Measurements from ENCODE around the gene HELZ.

Gene HELZ

GRCh38 chr17:67216578-67217320 lies 28.2 kb downstream of the HELZ start:
- 94% methylated on average over 10 of the region's 10 CpGs for WGBS, 2 experiments
- H3K27me3 ChIP-seq (ENCODE audit: control insufficient read depth, insufficient read depth, low read length, poor library complexity, severe bottlenecking): no peaks in the 10 kb centered on the region
- no peak overlapping the region for H3K27ac ChIP-seq (ENCODE audit: insufficient read depth, low read depth, low read length, poor library complexity, severe bottlenecking)
- H3K9me3 ChIP-seq (ENCODE audit: control insufficient read depth, low read length): no peaks in the 10 kb centered on the region
- H3K36me3 ChIP-seq (ENCODE audit: control insufficient read depth, insufficient read depth, low read length): peaks cover 15% of the 10 kb centered on the region
- no peak overlapping the region for H3K4me3 ChIP-seq (ENCODE audit: insufficient read depth, low read depth, low read length)
- H3K4me1 ChIP-seq (ENCODE audit: control insufficient read depth, insufficient read depth, low read length): no peaks in the 10 kb centered on the region

- Histone ChIP-seq H3K27me3 (ENCODE audit: control insufficient read depth, insufficient read depth, low read length, poor library complexity, severe bottlenecking) (no peaks in the 10 kb centered on the region), H3K36me3 (ENCODE audit: control insufficient read depth, insufficient read depth, low read length) (peaks cover 15% of the 10 kb centered on the region), H3K9me3 (ENCODE audit: control insufficient read depth, low read length) (no peaks in the 10 kb centered on the region), H3K4me3 (ENCODE audit: insufficient read depth, low read depth, low read length) (no peak overlapping the region), H3K4me1 (ENCODE audit: control insufficient read depth, insufficient read depth, low read length) (no peaks in the 10 kb centered on the region), H3K27ac (ENCODE audit: insufficient read depth, low read depth, low read length, poor library complexity, severe bottlenecking) (no peak overlapping the region)
- 93 to 95% methylated on average over 7 of the region's 7 CpGs for WGBS, 2 experiments
These were observed 29.0 kb downstream of the HELZ start for GRCh38 chr17:67215991-67216421.

DNA sequence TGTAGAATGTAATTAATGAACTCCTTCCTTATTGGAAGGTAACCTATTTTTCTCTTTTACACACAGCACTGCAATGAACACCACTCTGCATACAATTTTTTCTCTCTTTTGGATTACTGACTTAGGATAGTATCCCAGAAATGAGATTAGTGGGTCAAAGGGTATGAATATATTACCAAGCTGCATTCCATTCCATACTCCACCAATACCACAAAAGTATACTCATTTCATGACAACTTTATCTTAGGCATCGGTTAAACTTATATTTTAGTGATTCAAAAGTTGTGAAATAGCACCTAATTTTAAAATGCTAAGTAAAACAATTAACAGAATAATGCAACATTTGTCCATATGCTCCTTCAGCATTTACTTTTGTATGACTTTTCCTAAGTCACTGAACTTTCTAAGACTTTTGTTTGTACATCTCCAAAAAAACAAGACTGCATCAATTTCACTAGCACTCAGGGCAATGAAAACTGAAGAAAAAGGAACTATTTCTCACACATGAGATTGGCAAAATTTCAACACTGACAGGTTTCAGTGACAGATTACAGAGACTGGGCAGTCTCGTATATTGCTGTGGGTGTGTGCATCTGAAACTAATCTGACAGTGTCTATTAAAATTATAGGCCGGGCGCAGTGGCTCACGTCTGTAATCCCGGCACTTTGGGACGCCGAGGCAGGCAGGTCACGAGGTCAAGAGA lies 32.1 kb downstream of the HELZ start:
- WGBS, 2 experiments: 90 to 96% methylated on average over 8 to 9 of the region's 9 CpGs
- Histone ChIP-seq H3K27ac (ENCODE audit: insufficient read depth, low read depth, low read length, poor library complexity, severe bottlenecking) (no peak overlapping the region), H3K27me3 (ENCODE audit: control insufficient read depth, insufficient read depth, low read length, poor library complexity, severe bottlenecking) (no peaks in the 10 kb centered on the region), H3K36me3 (ENCODE audit: control insufficient read depth, insufficient read depth, low read length) (peaks cover 11% of the 10 kb centered on the region), H3K4me1 (ENCODE audit: control insufficient read depth, insufficient read depth, low read length) (no peaks in the 10 kb centered on the region), H3K9me3 (ENCODE audit: control insufficient read depth, low read length) (no peaks in the 10 kb centered on the region), H3K4me3 (ENCODE audit: insufficient read depth, low read depth, low read length) (no peak overlapping the region)

DNA sequence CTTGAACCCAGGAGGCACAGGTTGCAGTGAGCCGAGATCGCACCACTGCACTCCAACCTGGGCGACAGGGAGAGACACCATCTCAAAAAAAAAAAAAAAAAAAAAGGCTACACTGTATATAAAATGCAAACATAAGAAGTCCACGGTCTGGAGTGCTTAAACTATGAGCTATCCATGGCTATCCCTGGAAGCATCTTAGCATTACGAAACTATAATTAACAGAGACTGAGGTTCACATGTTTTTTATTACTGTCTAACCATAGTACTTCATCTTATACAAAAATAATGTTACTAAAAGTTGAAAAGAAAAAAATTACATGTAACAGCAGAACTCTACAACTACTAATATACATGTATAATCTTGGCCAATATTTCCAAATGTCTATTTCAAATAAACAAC lies 32.8 kb downstream of the HELZ start:
- Histone ChIP-seq H3K4me1 (ENCODE audit: control insufficient read depth, insufficient read depth, low read length) (no peaks in the 10 kb centered on the region), H3K4me3 (ENCODE audit: insufficient read depth, low read depth, low read length) (no peak overlapping the region), H3K9me3 (ENCODE audit: control insufficient read depth, low read length) (no peaks in the 10 kb centered on the region), H3K36me3 (ENCODE audit: control insufficient read depth, insufficient read depth, low read length) (peaks cover 11% of the 10 kb centered on the region), H3K27me3 (ENCODE audit: control insufficient read depth, insufficient read depth, low read length, poor library complexity, severe bottlenecking) (no peaks in the 10 kb centered on the region), H3K27ac (ENCODE audit: insufficient read depth, low read depth, low read length, poor library complexity, severe bottlenecking) (no peak overlapping the region)
- WGBS, 2 experiments: 95 to 100% methylated on average over 4 of the region's 5 CpGs

GRCh38 chr17:67211742-67212141 lies 33.3 kb downstream of the HELZ start:
- no peaks in the 10 kb centered on the region for H3K9me3 ChIP-seq (ENCODE audit: control insufficient read depth, low read length)
- no peak overlapping the region for H3K4me3 ChIP-seq (ENCODE audit: insufficient read depth, low read depth, low read length)
- no peaks in the 10 kb centered on the region for H3K4me1 ChIP-seq (ENCODE audit: control insufficient read depth, insufficient read depth, low read length)
- H3K27me3 ChIP-seq (ENCODE audit: control insufficient read depth, insufficient read depth, low read length, poor library complexity, severe bottlenecking): no peaks in the 10 kb centered on the region
- no peak overlapping the region for H3K27ac ChIP-seq (ENCODE audit: insufficient read depth, low read depth, low read length, poor library complexity, severe bottlenecking)
- WGBS, 2 experiments: 92 to 94% methylated on average over 5 of the region's 5 CpGs
- H3K36me3 ChIP-seq (ENCODE audit: control insufficient read depth, insufficient read depth, low read length): peaks cover 11% of the 10 kb centered on the region

- Histone ChIP-seq H3K36me3 (ENCODE audit: control insufficient read depth, insufficient read depth, low read length) (peaks cover 11% of the 10 kb centered on the region), H3K4me1 (ENCODE audit: control insufficient read depth, insufficient read depth, low read length) (no peaks in the 10 kb centered on the region), H3K4me3 (ENCODE audit: insufficient read depth, low read depth, low read length) (no peak overlapping the region), H3K27ac (ENCODE audit: insufficient read depth, low read depth, low read length, poor library complexity, severe bottlenecking) (no peak overlapping the region), H3K9me3 (ENCODE audit: control insufficient read depth, low read length) (no peaks in the 10 kb centered on the region), H3K27me3 (ENCODE audit: control insufficient read depth, insufficient read depth, low read length, poor library complexity, severe bottlenecking) (no peaks in the 10 kb centered on the region)
- WGBS, 2 experiments: 93 to 95% methylated on average over 2 of the region's 2 CpGs
These were observed 34.1 kb downstream of the HELZ start for GRCh38 chr17:67210915-67211314.

DNA sequence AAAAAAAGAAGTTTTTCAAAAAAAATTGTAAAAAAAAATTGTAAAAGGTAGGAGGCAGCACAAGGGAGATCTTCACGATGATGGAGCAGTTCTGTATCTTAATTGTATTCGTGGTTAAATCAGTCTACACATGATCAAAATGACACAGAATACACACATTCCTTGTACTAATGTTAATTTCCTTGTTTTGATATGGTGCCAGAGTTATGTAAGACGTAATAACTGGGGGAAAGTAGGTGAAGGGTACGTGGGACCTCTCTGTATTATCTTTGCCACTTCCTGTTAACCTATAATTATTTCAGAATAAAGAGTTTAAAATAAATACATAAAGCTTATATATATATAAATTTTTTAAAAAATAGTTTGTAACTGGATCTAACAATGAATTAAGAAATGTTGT lies 36.8 kb downstream of the HELZ start:
- H3K4me1 ChIP-seq (ENCODE audit: control insufficient read depth, insufficient read depth, low read length): no peaks in the 10 kb centered on the region
- WGBS, 2 experiments: 100% methylated on average over 1 to 2 of the region's 4 CpGs
- H3K27me3 ChIP-seq (ENCODE audit: control insufficient read depth, insufficient read depth, low read length, poor library complexity, severe bottlenecking): no peaks in the 10 kb centered on the region
- H3K9me3 ChIP-seq (ENCODE audit: control insufficient read depth, low read length): no peaks in the 10 kb centered on the region
- H3K4me3 ChIP-seq (ENCODE audit: insufficient read depth, low read depth, low read length): no peak overlapping the region
- H3K27ac ChIP-seq (ENCODE audit: insufficient read depth, low read depth, low read length, poor library complexity, severe bottlenecking): no peak overlapping the region
- H3K36me3 ChIP-seq (ENCODE audit: control insufficient read depth, insufficient read depth, low read length): no peaks in the 10 kb centered on the region

GRCh38 chr17:67203818-67204217 lies 41.2 kb downstream of the HELZ start:
- no peaks in the 10 kb centered on the region for H3K4me1 ChIP-seq (ENCODE audit: control insufficient read depth, insufficient read depth, low read length)
- H3K36me3 ChIP-seq (ENCODE audit: control insufficient read depth, insufficient read depth, low read length): peaks cover 11% of the 10 kb centered on the region
- H3K4me3 ChIP-seq (ENCODE audit: insufficient read depth, low read depth, low read length): no peak overlapping the region
- no peaks in the 10 kb centered on the region for H3K9me3 ChIP-seq (ENCODE audit: control insufficient read depth, low read length)
- H3K27ac ChIP-seq (ENCODE audit: insufficient read depth, low read depth, low read length, poor library complexity, severe bottlenecking): no peak overlapping the region
- no peaks in the 10 kb centered on the region for H3K27me3 ChIP-seq (ENCODE audit: control insufficient read depth, insufficient read depth, low read length, poor library complexity, severe bottlenecking)

DNA sequence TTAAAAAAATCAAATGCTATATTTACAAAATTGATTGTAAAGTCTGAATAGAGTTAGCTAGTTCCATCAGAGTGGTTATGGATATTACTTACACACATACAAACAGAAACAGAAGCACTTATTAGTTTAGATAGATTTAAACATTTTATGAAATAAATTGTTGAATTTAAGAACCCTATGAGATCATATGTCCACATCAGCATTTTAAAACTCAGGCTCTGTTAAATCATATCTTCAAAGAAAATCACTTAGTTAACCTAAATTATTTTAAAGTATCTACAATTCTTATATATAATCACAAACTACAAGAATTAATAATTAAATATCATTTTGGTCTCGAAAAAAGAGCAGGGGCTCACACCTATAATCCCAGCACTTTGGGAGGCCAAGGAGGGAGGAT lies 42.5 kb downstream of the HELZ start:
- Histone ChIP-seq H3K27ac (ENCODE audit: insufficient read depth, low read depth, low read length, poor library complexity, severe bottlenecking) (no peak overlapping the region), H3K4me3 (ENCODE audit: insufficient read depth, low read depth, low read length) (no peak overlapping the region), H3K36me3 (ENCODE audit: control insufficient read depth, insufficient read depth, low read length) (peaks cover 11% of the 10 kb centered on the region), H3K9me3 (ENCODE audit: control insufficient read depth, low read length) (no peaks in the 10 kb centered on the region), H3K27me3 (ENCODE audit: control insufficient read depth, insufficient read depth, low read length, poor library complexity, severe bottlenecking) (no peaks in the 10 kb centered on the region), H3K4me1 (ENCODE audit: control insufficient read depth, insufficient read depth, low read length) (no peaks in the 10 kb centered on the region)
- 94% methylated on average over 1 of the region's 1 CpG; no CpG with 5 or more reads in 1 of the 2 experiments for WGBS, 2 experiments

GRCh38 chr17:67200727-67201301 lies 44.2 kb downstream of the HELZ start:
- Histone ChIP-seq H3K4me1 (ENCODE audit: control insufficient read depth, insufficient read depth, low read length) (no peaks in the 10 kb centered on the region), H3K4me3 (ENCODE audit: insufficient read depth, low read depth, low read length) (no peak overlapping the region), H3K9me3 (ENCODE audit: control insufficient read depth, low read length) (no peaks in the 10 kb centered on the region), H3K36me3 (ENCODE audit: control insufficient read depth, insufficient read depth, low read length) (peaks cover 11% of the 10 kb centered on the region), H3K27me3 (ENCODE audit: control insufficient read depth, insufficient read depth, low read length, poor library complexity, severe bottlenecking) (no peaks in the 10 kb centered on the region), H3K27ac (ENCODE audit: insufficient read depth, low read depth, low read length, poor library complexity, severe bottlenecking) (no peak overlapping the region)
- 92 to 94% methylated on average over 2 to 4 of the region's 4 CpGs for WGBS, 2 experiments
